MG63 (cell line): Measurements from ENCODE around the gene MIEN1. TPM values are rescaled to one million over a fixed set of nuclear protein-coding genes. Genes with fewer than 3 reads are reported as not detected.
"Not testable (repeated sequence)": the region's sequence is repeated elsewhere in the genome, so short reads cannot be mapped to it uniquely, and the experiment has no call there.

Experiments used
- DNase-seq: peaks from one replicate; pipeline ENCODE4 v3.0.0-alpha.2; 2020
- H3K27me3 ChIP-seq: fragments of 250-450 bp; sonication (Bioruptor Pico); 2 replicates; pipeline ENCODE4 v1.5.1; 2020; ENCODE audit warnings: mild to moderate bottlenecking, moderate library complexity
- H3K36me3 ChIP-seq: fragments of 250-450 bp; sonication (Bioruptor Pico); 2 replicates; pipeline ENCODE4 v1.5.1; 2020; ENCODE audit warnings: mild to moderate bottlenecking, moderate library complexity
- H3K4me3 ChIP-seq: fragments of 250-450 bp; sonication (Bioruptor Pico); 2 replicates; pipeline ENCODE4 v1.5.1; 2020; ENCODE audit warnings: mild to moderate bottlenecking, moderate library complexity
- H3K9me3 ChIP-seq: fragments of 250-450 bp; sonication (Bioruptor Pico); 2 replicates; pipeline ENCODE4 v1.5.1; 2020; ENCODE audit warnings: mild to moderate bottlenecking, moderate library complexity
- total RNA-seq: library from RNA; depleted of rRNA; stranded (reverse); fragments of >200 nt; shearing (Covaris generic); gene quantifications from 2 replicates; pipeline ENCODE4 v1.2.3, GENCODE V29; 2014; ENCODE audit warnings: low replicate concordance

The MIEN1 gene
- total RNA-seq, 1 experiment from 2014 or later: 53.8 TPM

- Histone ChIP-seq H3K9me3 (no peaks in the 10 kb centered on the region), H3K27me3 (no peaks in the 10 kb centered on the region), H3K4me3 (no peak overlapping the region), H3K36me3 (peaks cover 22% of the 10 kb centered on the region)
- no peak for DNase-seq
Observed at GRCh38 chr17:39732586-39732985, 2.3 kb upstream of the MIEN1 start.

GRCh38 chr17:39729280-39729851 is 966 bp downstream of the MIEN1 start:
- Histone ChIP-seq H3K4me3 (peak overlapping the region; percentile 66), H3K9me3 (no peaks in the 10 kb centered on the region), H3K36me3 (peaks cover 36% of the 10 kb centered on the region), H3K27me3 (no peaks in the 10 kb centered on the region)
- no peak for DNase-seq

GRCh38 chr17:39727556-39727955 is 2.8 kb downstream of the MIEN1 start:
- H3K4me3 ChIP-seq: no peak overlapping the region
- DNase-seq: no peak
- no peaks in the 10 kb centered on the region for H3K9me3 ChIP-seq
- peaks cover 42% of the 10 kb centered on the region for H3K36me3 ChIP-seq
- no peaks in the 10 kb centered on the region for H3K27me3 ChIP-seq

DNA sequence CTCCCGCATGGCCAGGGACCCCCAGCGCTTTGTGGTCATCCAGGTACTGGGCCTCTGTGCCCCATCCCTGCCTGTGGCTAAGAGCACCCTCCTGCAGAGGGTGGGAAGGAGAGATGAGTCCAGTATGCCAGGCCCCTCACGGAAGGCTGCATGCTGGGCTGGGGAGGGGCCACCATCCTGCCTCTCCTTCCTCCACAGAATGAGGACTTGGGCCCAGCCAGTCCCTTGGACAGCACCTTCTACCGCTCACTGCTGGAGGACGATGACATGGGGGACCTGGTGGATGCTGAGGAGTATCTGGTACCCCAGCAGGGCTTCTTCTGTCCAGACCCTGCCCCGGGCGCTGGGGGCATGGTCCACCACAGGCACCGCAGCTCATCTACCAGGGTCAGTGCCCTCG is 3.7 kb downstream of the MIEN1 start:
- H3K9me3 ChIP-seq: no peaks in the 10 kb centered on the region
- peaks cover 42% of the 10 kb centered on the region for H3K36me3 ChIP-seq
- no peak overlapping the region for H3K4me3 ChIP-seq
- no peak for DNase-seq
- H3K27me3 ChIP-seq: no peaks in the 10 kb centered on the region

- not testable (repeated sequence) for H3K4me3 ChIP-seq, H3K9me3 ChIP-seq, DNase-seq, H3K27me3 ChIP-seq
- peaks cover 46% of the 10 kb centered on the region for H3K36me3 ChIP-seq
Observed at GRCh38 chr17:39725923-39726322, 4.4 kb downstream of the MIEN1 start.

GRCh38 chr17:39724731-39725130 is 5.6 kb downstream of the MIEN1 start:
- no peaks in the 10 kb centered on the region for H3K9me3 ChIP-seq
- H3K4me3 ChIP-seq: no peak overlapping the region
- no peaks in the 10 kb centered on the region for H3K27me3 ChIP-seq
- DNase-seq: no peak
- peaks cover 50% of the 10 kb centered on the region for H3K36me3 ChIP-seq

DNA sequence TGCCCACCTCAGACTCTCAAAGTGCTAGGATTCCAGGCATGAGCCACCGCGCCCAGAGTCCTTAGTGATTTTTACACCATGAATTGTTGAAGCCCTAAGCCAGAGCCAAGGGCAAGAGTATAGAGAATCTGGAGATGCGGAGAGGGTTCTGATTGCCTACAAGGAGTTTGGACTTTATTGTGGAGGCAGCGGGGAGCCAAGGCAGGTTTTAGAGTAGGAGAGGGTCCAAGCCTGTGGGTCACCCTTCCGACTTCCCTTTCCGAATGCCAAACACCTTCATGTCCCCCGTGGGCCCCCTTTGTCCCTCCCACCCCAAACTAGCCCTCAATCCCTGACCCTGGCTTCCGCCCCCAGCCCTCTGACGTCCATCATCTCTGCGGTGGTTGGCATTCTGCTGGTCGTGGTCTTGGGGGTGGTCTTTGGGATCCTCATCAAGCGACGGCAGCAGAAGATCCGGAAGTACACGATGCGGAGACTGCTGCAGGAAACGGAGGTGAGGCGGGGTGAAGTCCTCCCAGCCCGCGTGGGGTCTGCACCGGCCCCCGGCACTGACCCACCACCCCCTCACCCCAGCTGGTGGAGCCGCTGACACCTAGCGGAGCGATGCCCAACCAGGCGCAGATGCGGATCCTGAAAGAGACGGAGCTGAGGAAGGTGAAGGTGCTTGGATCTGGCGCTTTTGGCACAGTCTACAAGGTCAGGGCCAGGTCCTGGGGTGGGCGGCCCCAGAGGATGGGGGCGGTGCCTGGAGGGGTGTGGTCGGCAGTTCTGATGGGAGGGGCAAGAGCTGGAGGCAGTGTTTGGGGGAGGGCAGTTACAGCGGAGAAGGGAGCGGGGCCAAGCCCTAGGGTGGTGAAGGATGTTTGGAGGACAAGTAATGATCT is 7.1 kb downstream of the MIEN1 start:
- H3K36me3 ChIP-seq: peaks cover 35% of the 10 kb centered on the region
- H3K27me3 ChIP-seq: no peaks in the 10 kb centered on the region
- DNase-seq: peak; percentile 34
- H3K9me3 ChIP-seq: no peaks in the 10 kb centered on the region
- H3K4me3 ChIP-seq: no peak overlapping the region

GRCh38 chr17:39722104-39722503 is 8.2 kb downstream of the MIEN1 start:
- DNase-seq: no peak
- H3K9me3 ChIP-seq: no peaks in the 10 kb centered on the region
- peaks cover 30% of the 10 kb centered on the region for H3K36me3 ChIP-seq

GRCh38 chr17:39719563-39720355 is 10.6 kb downstream of the MIEN1 start:
- no peak for DNase-seq
- Histone ChIP-seq H3K4me3 (no peak overlapping the region), H3K9me3 (no peaks in the 10 kb centered on the region), H3K27me3 (no peaks in the 10 kb centered on the region), H3K36me3 (peaks cover 27% of the 10 kb centered on the region)

More at GRCh38 chr17:39722104-39722503, 8.2 kb downstream of the MIEN1 start:
- Histone ChIP-seq H3K27me3 (no peaks in the 10 kb centered on the region), H3K4me3 (no peak overlapping the region)

GRCh38 chr17:39717660-39718059 is 12.7 kb downstream of the MIEN1 start:
- no peaks in the 10 kb centered on the region for H3K9me3 ChIP-seq
- DNase-seq: no peak
- peaks cover 23% of the 10 kb centered on the region for H3K36me3 ChIP-seq
- no peaks in the 10 kb centered on the region for H3K27me3 ChIP-seq
- H3K4me3 ChIP-seq: no peak overlapping the region

GRCh38 chr17:39716879-39717536 is 13.3 kb downstream of the MIEN1 start:
- Histone ChIP-seq H3K4me3 (no peak overlapping the region), H3K9me3 (no peaks in the 10 kb centered on the region), H3K36me3 (peaks cover 25% of the 10 kb centered on the region), H3K27me3 (no peaks in the 10 kb centered on the region)
- no peak for DNase-seq

- Histone ChIP-seq H3K36me3 (peaks cover 25% of the 10 kb centered on the region), H3K9me3 (no peaks in the 10 kb centered on the region), H3K27me3 (no peaks in the 10 kb centered on the region), H3K4me3 (no peak overlapping the region)
- no peak for DNase-seq
Observed at GRCh38 chr17:39716073-39716818, 14.1 kb downstream of the MIEN1 start.

DNA sequence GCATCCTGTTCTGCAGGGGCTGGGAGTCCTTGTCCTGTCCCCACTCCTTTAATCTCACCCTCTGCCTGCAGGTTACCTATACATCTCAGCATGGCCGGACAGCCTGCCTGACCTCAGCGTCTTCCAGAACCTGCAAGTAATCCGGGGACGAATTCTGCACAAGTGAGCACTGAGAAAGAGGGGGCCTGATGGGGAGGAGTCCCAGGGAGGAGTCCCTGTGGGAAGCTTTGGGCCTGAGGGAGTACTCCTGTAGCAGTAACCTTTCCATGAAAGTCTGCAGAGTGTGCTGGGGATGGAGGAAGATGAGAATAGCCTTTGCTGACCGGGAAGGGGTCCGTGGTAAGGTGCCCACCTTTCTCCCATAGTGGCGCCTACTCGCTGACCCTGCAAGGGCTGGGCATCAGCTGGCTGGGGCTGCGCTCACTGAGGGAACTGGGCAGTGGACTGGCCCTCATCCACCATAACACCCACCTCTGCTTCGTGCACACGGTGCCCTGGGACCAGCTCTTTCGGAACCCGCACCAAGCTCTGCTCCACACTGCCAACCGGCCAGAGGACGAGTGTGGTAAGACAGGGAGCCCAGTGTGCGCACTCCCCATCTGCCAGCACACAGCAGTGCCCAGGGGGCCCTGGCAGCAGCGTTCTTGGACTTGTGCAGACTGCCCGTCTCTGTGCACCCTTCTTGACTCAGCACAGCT is 14.8 kb downstream of the MIEN1 start:
- H3K36me3 ChIP-seq: peaks cover 21% of the 10 kb centered on the region
- H3K9me3 ChIP-seq: no peaks in the 10 kb centered on the region
- no peak for DNase-seq

DNA sequence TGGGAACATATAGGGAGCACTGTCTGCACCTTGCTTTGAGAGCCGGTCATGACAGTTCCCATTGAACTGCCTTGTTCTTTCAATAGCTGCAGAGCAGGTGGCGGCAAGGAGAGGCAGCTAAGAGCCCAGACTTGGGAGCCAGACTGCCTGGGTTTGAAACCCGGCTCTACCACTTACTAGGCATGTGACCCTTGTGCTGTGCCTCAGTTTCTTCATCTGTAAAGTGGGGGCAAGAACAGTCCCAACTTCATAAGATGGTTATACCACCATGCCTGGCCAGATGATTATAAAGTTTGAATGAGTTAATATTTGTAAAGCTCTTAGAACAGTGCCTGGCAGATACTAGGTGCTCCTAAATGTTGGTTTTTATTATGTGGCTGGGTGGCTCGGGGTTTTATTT is 16.1 kb downstream of the MIEN1 start:
- H3K4me3 ChIP-seq: no peak overlapping the region
- DNase-seq: no peak
- no peaks in the 10 kb centered on the region for H3K27me3 ChIP-seq
- H3K36me3 ChIP-seq: peaks cover 24% of the 10 kb centered on the region
- no peaks in the 10 kb centered on the region for H3K9me3 ChIP-seq

More for the DNA sequence above, 14.8 kb downstream of the MIEN1 start:
- no peaks in the 10 kb centered on the region for H3K27me3 ChIP-seq
- H3K4me3 ChIP-seq: no peak overlapping the region

DNA sequence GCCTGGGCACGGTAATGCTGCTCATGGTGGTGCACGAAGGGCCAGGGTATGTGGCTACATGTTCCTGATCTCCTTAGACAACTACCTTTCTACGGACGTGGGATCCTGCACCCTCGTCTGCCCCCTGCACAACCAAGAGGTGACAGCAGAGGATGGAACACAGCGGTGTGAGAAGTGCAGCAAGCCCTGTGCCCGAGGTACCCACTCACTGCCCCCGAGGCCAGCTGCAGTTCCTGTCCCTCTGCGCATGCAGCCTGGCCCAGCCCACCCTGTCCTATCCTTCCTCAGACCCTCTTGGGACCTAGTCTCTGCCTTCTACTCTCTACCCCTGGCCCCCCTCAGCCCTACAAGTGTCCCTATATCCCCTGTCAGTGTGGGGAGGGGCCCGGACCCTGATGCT is 18.5 kb downstream of the MIEN1 start:
- H3K4me3 ChIP-seq: no peak overlapping the region
- peaks cover 36% of the 10 kb centered on the region for H3K36me3 ChIP-seq
- H3K27me3 ChIP-seq: no peaks in the 10 kb centered on the region
- no peak for DNase-seq
- no peaks in the 10 kb centered on the region for H3K9me3 ChIP-seq

- peaks cover 36% of the 10 kb centered on the region for H3K36me3 ChIP-seq
- not testable (repeated sequence) for H3K4me3 ChIP-seq, H3K9me3 ChIP-seq, H3K27me3 ChIP-seq, DNase-seq
Observed at GRCh38 chr17:39711071-39711470, 19.3 kb downstream of the MIEN1 start.
